BLaER1 (cell line): ENCODE data around the gene ARID3A.
A peak's percentile ranks its signal among the peaks of the same experiment; 100 is the strongest.

Source experiments
- H3K27ac ChIP-seq: shearing (Covaris generic); formaldehyde crosslinking; 2 replicates; pipeline ENCODE4 v1.8.1; 2022
- H3K27me3 ChIP-seq: shearing (Covaris generic); formaldehyde crosslinking; 2 replicates; pipeline ENCODE4 v1.8.1; 2022
- H3K36me3 ChIP-seq: shearing (Covaris generic); formaldehyde crosslinking; 2 replicates; pipeline ENCODE4 v1.8.1; 2022
- H3K4me1 ChIP-seq: shearing (Covaris generic); formaldehyde crosslinking; 2 replicates; pipeline ENCODE4 v1.8.1; 2022
- H3K4me2 ChIP-seq: shearing (Covaris generic); formaldehyde crosslinking; 2 replicates; pipeline ENCODE4 v1.8.1; 2022
- H3K4me3 ChIP-seq: shearing (Covaris generic); formaldehyde crosslinking; 2 replicates; pipeline ENCODE4 v1.8.1; 2022
- H3K9ac ChIP-seq: shearing (Covaris generic); formaldehyde crosslinking; 2 replicates; pipeline ENCODE4 v1.8.1; 2022
- H3K9me3 ChIP-seq: shearing (Covaris generic); formaldehyde crosslinking; 2 replicates; pipeline ENCODE4 v1.8.1; 2022
- H4K20me1 ChIP-seq: shearing (Covaris generic); formaldehyde crosslinking; 2 replicates; pipeline ENCODE4 v1.8.1; 2022
- Cebpa-rat ChIP-seq: shearing (Covaris generic); IDR thresholded peaks from 2 replicates; pipeline ENCODE4 v1.8.1; 2022

ARID3A gene

DNA sequence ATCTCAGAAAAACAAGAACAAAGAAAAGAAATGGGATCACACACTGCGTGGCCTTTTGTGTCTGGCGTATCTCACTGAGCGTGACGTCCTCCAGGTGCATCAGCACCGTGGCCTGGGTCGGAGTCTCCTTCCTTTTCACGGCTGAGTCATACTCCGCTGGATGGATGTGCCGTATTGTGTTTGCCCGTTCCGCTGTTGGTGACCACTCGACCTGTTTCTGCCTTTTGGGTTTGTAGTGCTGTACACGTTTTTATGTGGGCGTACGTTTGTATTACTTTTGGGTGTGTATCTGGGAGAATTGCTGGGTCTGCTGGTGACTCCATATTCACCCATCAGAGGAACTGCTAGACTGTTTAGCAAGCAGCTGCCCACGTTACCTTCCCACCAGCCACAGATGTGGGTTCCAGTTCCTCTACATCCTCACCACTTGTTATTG lies 11.4 kb downstream of the ARID3A start:
- Histone ChIP-seq H3K36me3 (peaks cover 47% of the 10 kb centered on the region), H3K9ac (no peak overlapping the region), H3K4me2 (no peak overlapping the region), H3K27ac (no peak overlapping the region), H3K4me3 (no peak overlapping the region), H4K20me1 (peaks cover 100% of the 10 kb centered on the region), H3K27me3 (no peaks in the 10 kb centered on the region), H3K4me1 (peaks cover 77% of the 10 kb centered on the region), H3K9me3 (peaks cover 6% of the 10 kb centered on the region; the same call in 1 of the 2 replicates)
- TF ChIP-seq Cebpa-rat = no peak

- Histone ChIP-seq H3K9me3 (peaks cover 6% of the 10 kb centered on the region), H3K4me1 (peaks cover 72% of the 10 kb centered on the region), H4K20me1 (peaks cover 100% of the 10 kb centered on the region), H3K36me3 (peaks cover 56% of the 10 kb centered on the region), H3K9ac (no peak overlapping the region), H3K27me3 (no peaks in the 10 kb centered on the region), H3K4me3 (no peak overlapping the region), H3K27ac (no peak overlapping the region), H3K4me2 (peak overlapping the region; percentile 97)
- TF ChIP-seq Cebpa-rat = no peak
Observed at GRCh38 chr19:938233-938923, 12.5 kb downstream of the ARID3A start.

DNA sequence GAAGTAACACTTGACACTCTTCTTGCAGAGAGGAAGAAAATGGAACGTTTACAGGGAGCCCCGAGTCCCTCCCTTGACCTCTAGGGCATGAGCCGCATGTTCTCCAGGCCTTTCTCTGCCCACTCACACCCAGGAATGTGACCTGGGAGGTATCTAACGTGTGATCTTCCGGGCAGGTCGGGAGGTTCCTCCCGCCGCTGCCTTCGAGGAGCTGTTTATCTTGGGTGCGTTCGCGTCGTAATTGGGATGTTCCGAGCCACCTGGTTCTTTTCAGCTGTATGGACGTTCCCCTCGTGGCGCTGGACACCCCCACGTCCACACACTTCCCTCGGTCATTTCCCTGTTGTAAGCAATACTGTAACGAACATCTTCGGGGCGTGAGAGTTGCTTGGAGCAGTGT lies 13.6 kb downstream of the ARID3A start:
- Histone ChIP-seq H3K9me3 (peaks cover 9% of the 10 kb centered on the region), H3K4me2 (peak overlapping the region; percentile 97), H3K4me3 (no peak overlapping the region), H3K36me3 (peaks cover 65% of the 10 kb centered on the region), H3K27ac (no peak overlapping the region), H4K20me1 (peaks cover 100% of the 10 kb centered on the region), H3K9ac (no peak overlapping the region), H3K27me3 (no peaks in the 10 kb centered on the region), H3K4me1 (peaks cover 62% of the 10 kb centered on the region)
- no peak for TF ChIP-seq Cebpa-rat

DNA sequence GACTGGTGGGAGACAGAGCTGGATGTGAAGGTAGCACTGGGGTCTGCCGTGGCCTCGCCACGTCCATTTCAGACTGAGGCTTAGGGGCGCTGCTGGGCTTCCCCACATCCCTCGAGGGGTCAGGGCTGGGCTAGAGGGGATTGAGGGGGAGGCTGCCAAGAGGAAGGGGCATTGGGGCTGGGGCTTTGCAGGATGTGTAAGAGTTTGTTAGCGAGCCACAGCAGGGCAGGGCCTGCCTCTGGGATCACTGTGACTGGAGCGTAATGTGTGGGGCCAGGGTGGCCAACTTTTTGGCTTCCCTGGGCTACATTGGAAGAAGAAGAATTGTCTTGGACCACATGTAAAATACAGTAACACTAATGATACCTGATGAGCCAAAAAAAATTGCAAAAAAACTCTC lies 14.1 kb downstream of the ARID3A start:
- H3K9ac ChIP-seq = 0 out of 2 replicates have a peak overlapping the region, but pooled peaks have one; percentile 49
- 0 out of 2 replicates have a peak overlapping the region, but pooled peaks have one; percentile 58 for H3K4me3 ChIP-seq
- H3K27ac ChIP-seq = peak overlapping the region; percentile 64
- no peak for TF ChIP-seq Cebpa-rat
- peak overlapping the region; percentile 97 for H3K4me2 ChIP-seq
- no peaks in the 10 kb centered on the region for H3K27me3 ChIP-seq
- H3K4me1 ChIP-seq = peaks cover 60% of the 10 kb centered on the region
- H4K20me1 ChIP-seq = peaks cover 100% of the 10 kb centered on the region
- H3K36me3 ChIP-seq = peaks cover 64% of the 10 kb centered on the region
- H3K9me3 ChIP-seq = peaks cover 9% of the 10 kb centered on the region

DNA sequence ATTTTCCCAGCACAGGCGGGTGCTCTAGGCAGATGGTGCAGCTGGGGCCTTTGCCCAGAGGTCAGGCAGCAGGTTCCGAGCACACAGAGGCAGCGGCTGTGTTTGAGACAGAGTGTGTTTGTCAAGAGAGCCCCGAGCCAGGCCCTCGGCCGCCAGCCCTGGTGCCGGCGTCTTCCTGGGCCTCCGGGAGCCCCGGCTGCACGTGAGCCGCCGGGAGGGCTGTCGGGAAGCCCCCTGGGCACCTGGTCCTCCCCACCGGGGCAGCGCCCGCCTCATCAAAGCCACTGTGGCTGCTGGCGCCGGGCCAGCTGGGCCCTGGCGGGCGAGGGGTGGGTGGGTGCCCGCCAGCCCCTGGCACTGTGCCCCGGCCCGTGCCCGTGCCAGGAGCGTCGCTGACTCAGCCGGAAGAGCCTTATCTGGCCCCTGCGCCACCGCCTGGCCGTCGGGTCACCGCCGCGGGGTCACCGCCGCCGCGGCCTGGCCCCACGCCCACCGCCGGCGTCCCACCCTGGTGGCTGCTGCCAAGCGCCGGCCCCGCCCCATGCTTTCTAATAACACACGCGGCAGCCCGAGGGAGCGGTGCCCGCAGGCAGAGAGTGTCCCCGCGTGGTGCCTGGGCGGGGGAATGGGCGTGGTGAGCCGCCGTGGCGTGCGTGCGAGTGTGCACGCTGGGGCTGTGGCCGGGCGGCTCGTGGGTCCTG lies 14.9 kb downstream of the ARID3A start:
- peak overlapping the region; percentile 58 for H3K4me3 ChIP-seq
- peak overlapping the region; percentile 64 for H3K27ac ChIP-seq
- peaks cover 63% of the 10 kb centered on the region for H3K4me1 ChIP-seq
- H3K27me3 ChIP-seq = no peaks in the 10 kb centered on the region
- peak overlapping the region; percentile 97 for H3K4me2 ChIP-seq
- peaks cover 62% of the 10 kb centered on the region for H3K36me3 ChIP-seq
- peaks cover 100% of the 10 kb centered on the region for H4K20me1 ChIP-seq
- TF ChIP-seq Cebpa-rat = no peak
- H3K9ac ChIP-seq = peak overlapping the region; percentile 49; the same call in 1 of the 2 replicates
- H3K9me3 ChIP-seq = peaks cover 9% of the 10 kb centered on the region

- H3K4me3 ChIP-seq = peak overlapping the region; percentile 58
Observed at GRCh38 chr19:941292-942132, 15.7 kb downstream of the ARID3A start.

GRCh38 chr19:942133-942645 lies 16.4 kb downstream of the ARID3A start:
- no peaks in the 10 kb centered on the region for H3K27me3 ChIP-seq
- peaks cover 48% of the 10 kb centered on the region for H3K36me3 ChIP-seq
- peak overlapping the region; percentile 97 for H3K4me2 ChIP-seq
- peaks cover 100% of the 10 kb centered on the region for H4K20me1 ChIP-seq
- H3K9ac ChIP-seq = no peak overlapping the region
- peaks cover 70% of the 10 kb centered on the region for H3K4me1 ChIP-seq
- no peak overlapping the region for H3K27ac ChIP-seq
- no peak overlapping the region for H3K4me3 ChIP-seq
- H3K9me3 ChIP-seq = peaks cover 6% of the 10 kb centered on the region
- TF ChIP-seq Cebpa-rat = no peak

More at GRCh38 chr19:941292-942132, 15.7 kb downstream of the ARID3A start:
- Histone ChIP-seq H3K36me3 (peaks cover 55% of the 10 kb centered on the region), H4K20me1 (peaks cover 100% of the 10 kb centered on the region), H3K9ac (0 out of 2 replicates have a peak overlapping the region, but pooled peaks have one; percentile 49), H3K27me3 (no peaks in the 10 kb centered on the region), H3K27ac (no peak overlapping the region; the same call in 1 of the 2 replicates), H3K4me1 (peaks cover 64% of the 10 kb centered on the region), H3K9me3 (peaks cover 9% of the 10 kb centered on the region), H3K4me2 (peak overlapping the region; percentile 97)
- no peak for TF ChIP-seq Cebpa-rat

GRCh38 chr19:943551-944170 lies 17.8 kb downstream of the ARID3A start:
- Histone ChIP-seq H3K4me2 (no peak overlapping the region), H4K20me1 (peaks cover 98% of the 10 kb centered on the region), H3K9me3 (peaks cover 3% of the 10 kb centered on the region; the same call in 1 of the 2 replicates), H3K4me1 (peaks cover 76% of the 10 kb centered on the region), H3K36me3 (peaks cover 44% of the 10 kb centered on the region), H3K4me3 (no peak overlapping the region), H3K27me3 (no peaks in the 10 kb centered on the region), H3K9ac (no peak overlapping the region), H3K27ac (no peak overlapping the region)
- no peak for TF ChIP-seq Cebpa-rat

GRCh38 chr19:944171-944567 lies 18.3 kb downstream of the ARID3A start:
- Histone ChIP-seq H3K9me3 (peaks cover 3% of the 10 kb centered on the region; the same call in 1 of the 2 replicates), H3K4me1 (peaks cover 76% of the 10 kb centered on the region), H3K4me3 (no peak overlapping the region), H3K27ac (no peak overlapping the region), H3K36me3 (peaks cover 44% of the 10 kb centered on the region), H3K27me3 (no peaks in the 10 kb centered on the region), H3K9ac (no peak overlapping the region), H3K4me2 (no peak overlapping the region), H4K20me1 (peaks cover 93% of the 10 kb centered on the region)
- TF ChIP-seq Cebpa-rat = no peak
